CD14-positive monocyte (primary cell): Measurements from ENCODE around the gene RNF217. TPM values are rescaled to one million over a fixed set of nuclear protein-coding genes. Genes with fewer than 3 reads are reported as not detected.
A peak's percentile ranks its signal among the peaks of the same experiment; 100 is the strongest.

Source experiments
- DNase-seq, 3 donors: peaks; one replicate each; pipeline ENCODE4 v3.0.0-alpha.2; 2011 to 2022
- H2AFZ ChIP-seq: 2 replicates; pipeline ENCODE4 v1.6.0; 2012; ENCODE audit warnings: mild to moderate bottlenecking, low read depth, low read length, inconsistent platforms; ENCODE audit not compliant: insufficient read depth, poor library complexity, severe bottlenecking
- H3K27ac ChIP-seq, 2 donors: 1 replicate in 1 of 2; 2 replicates in 1 of 2; pipeline ENCODE4 v1.5.1; 2012 to 2013; ENCODE audit warnings: low read length in 2 of 2, control low read depth in 1 of 2, inconsistent platforms in 1 of 2, low read depth in 1 of 2, mild to moderate bottlenecking in 1 of 2
- H3K27me3 ChIP-seq, 2 donors: one replicate each; pipeline versions ENCODE4 v1.6.0 to v1.6.1; 2011 to 2013; ENCODE audit warnings: low read length in 2 of 2; ENCODE audit not compliant: control insufficient read depth in 2 of 2, insufficient read depth in 2 of 2
- H3K36me3 ChIP-seq, 2 donors: replicated peaks in 1 of 2; 1 replicate in 1 of 2; 2 replicates in 1 of 2; pipeline versions ENCODE4 v1.5.1 to v1.6.1; 2012 to 2013; ENCODE audit warnings: low read length in 2 of 2, control low read depth in 1 of 2, inconsistent platforms in 1 of 2, mild to moderate bottlenecking in 1 of 2; ENCODE audit not compliant: insufficient read depth in 2 of 2, control insufficient read depth in 1 of 2
- H3K4me1 ChIP-seq, 2 donors: 1 replicate in 1 of 2; 2 replicates in 1 of 2; pipeline versions ENCODE4 v1.5.1 to v1.6.1; 2012 to 2013; ENCODE audit warnings: low read length in 2 of 2, control low read depth in 1 of 2, inconsistent platforms in 1 of 2, mild to moderate bottlenecking in 1 of 2, moderate library complexity in 1 of 2; ENCODE audit not compliant: insufficient read depth in 2 of 2, control insufficient read depth in 1 of 2
- H3K4me2 ChIP-seq: replicated peaks from 2 replicates; pipeline ENCODE3; 2012; ENCODE audit warnings: low read length, moderate library complexity, mild to moderate bottlenecking; ENCODE audit not compliant: poor library complexity, severe bottlenecking; ENCODE audit errors: extremely low read depth
- H3K4me3 ChIP-seq, 3 experiments: fragments of 200-600 bp in 1 of 3; sonication (generic) in 1 of 3; replicated peaks in 1 of 3; 1 replicate in 2 of 3; 2 replicates in 1 of 3; pipeline ENCODE4 v1.5.1; 2011 to 2013; ENCODE audit warnings: low read length in 3 of 3, mild to moderate bottlenecking in 3 of 3, control low read depth in 2 of 3, low read depth in 2 of 3, inconsistent platforms in 1 of 3, moderate library complexity in 1 of 3
- H3K79me2 ChIP-seq: 2 replicates; pipeline ENCODE4 v1.6.0; 2012; ENCODE audit warnings: mild to moderate bottlenecking, control low read depth, inconsistent platforms, low read length, moderate library complexity; ENCODE audit not compliant: insufficient read depth
- H3K9ac ChIP-seq: 2 replicates; pipeline ENCODE4 v1.6.0; 2017; ENCODE audit warnings: low read length, mild to moderate bottlenecking; ENCODE audit not compliant: insufficient read depth, poor library complexity, severe bottlenecking
- H3K9me3 ChIP-seq, 2 donors: replicated peaks in 1 of 2; 1 replicate in 1 of 2; 2 replicates in 1 of 2; pipeline versions ENCODE4 v1.5.1 to v1.6.1; 2012 to 2013; ENCODE audit warnings: low read length in 2 of 2, control low read depth in 1 of 2; ENCODE audit not compliant: control insufficient read depth in 1 of 2, insufficient read depth in 1 of 2
- H4K20me1 ChIP-seq: 2 replicates; pipeline ENCODE4 v1.6.0; 2012; ENCODE audit warnings: mild to moderate bottlenecking, low read length, control low read depth, moderate library complexity; ENCODE audit not compliant: insufficient read depth
- H3K27ac Mint-ChIP-seq, 7 donors: one replicate each; pipeline ENCODE4 v1.8.0; 2020; ENCODE audit warnings: mild to moderate bottlenecking in 7 of 7, mixed read lengths in 7 of 7, moderate library complexity in 6 of 7, inconsistent platforms in 2 of 7
- H3K27me3 Mint-ChIP-seq, 3 donors: one replicate each; pipeline ENCODE4 v1.8.0; 2021 to 2022; ENCODE audit warnings: low read depth in 3 of 3, mild to moderate bottlenecking in 3 of 3, mixed read lengths in 3 of 3, moderate library complexity in 3 of 3, inconsistent platforms in 1 of 3
- H3K36me3 Mint-ChIP-seq, 2 donors: one replicate each; pipeline ENCODE4 v1.8.0; 2020; ENCODE audit warnings: mixed read lengths in 2 of 2, inconsistent platforms in 1 of 2, mild to moderate bottlenecking in 1 of 2
- H3K4me1 Mint-ChIP-seq: one replicate; pipeline ENCODE4 v1.8.0; 2020; ENCODE audit warnings: mild to moderate bottlenecking, mixed read lengths
- H3K4me3 Mint-ChIP-seq, 2 donors: one replicate each; pipeline ENCODE4 v1.8.0; 2020; ENCODE audit warnings: mild to moderate bottlenecking in 2 of 2, mixed read lengths in 2 of 2, moderate library complexity in 1 of 2
- H3K9me3 Mint-ChIP-seq, 7 donors: one replicate each; pipeline ENCODE4 v1.8.0; 2020 to 2022; ENCODE audit warnings: mixed read lengths in 7 of 7, mild to moderate bottlenecking in 6 of 7, moderate library complexity in 6 of 7, inconsistent platforms in 2 of 7
- WGBS: methylation state at CpG from one replicate; pipeline ENCODE4 v1.1.5; 2013; ENCODE audit warnings: missing lambda C conversion rate; ENCODE audit not compliant: insufficient coverage; 5-methylcytosine and 5-hydroxymethylcytosine counted together
- intact Hi-C, 2 donors: fragments of 100-400 bp; cut with micrococcal nuclease; formaldehyde crosslinking; loops; one replicate each; pipeline versions ENCODE4 v1.15.0 to v1.15.1; 2023
- polyA plus RNA-seq, 3 donors: library from polyadenylated mRNA; depleted of rRNA in 1 of 3; unstranded in 2 of 3; stranded (reverse) in 1 of 3; fragments of 300-500 nt in 2 of 3; fragments of >200 nt in 1 of 3; fragmentation: Illumina TruSeq in 2 of 3; gene quantifications; 1 replicate in 2 of 3; 2 replicates in 1 of 3; pipeline ENCODE4 v1.2.3, GENCODE V29; 2012 to 2021
- TF ChIP-seq, protein P1 (sequence below): fragments of 200-600 bp; IDR thresholded peaks from one replicate; pipeline ENCODE4 v1.8.0; 2022; ENCODE audit warnings: antibody characterized with exemption, mild to moderate bottlenecking

RNF217 gene
- polyA plus RNA-seq, 3 donors: 2.2 to 11.6 (median 3.3) TPM

GRCh38 chr6:125101128-125101527 lies 138.9 kb downstream of the RNF217 start:
- Histone ChIP-seq H3K9me3 (no peaks in the 10 kb centered on the region), H4K20me1 (no peaks in the 10 kb centered on the region), H3K27ac (no peak overlapping the region), H3K4me1 (peaks cover 4 to 20% of the 10 kb centered on the region in 2 donors), H3K9ac (no peak overlapping the region), H3K4me3 (no peak overlapping the region), H3K27me3 (peaks cover 0 to 4% of the 10 kb centered on the region in 2 donors), H2AFZ (no peak overlapping the region), H3K36me3 (no peaks in the 10 kb centered on the region), H3K4me2 (no peak overlapping the region), H3K79me2 (no peaks in the 10 kb centered on the region)
- Mint-ChIP-seq H3K36me3 (no peaks in the 10 kb centered on the region), H3K27ac (no peak overlapping the region), H3K4me3 (no peak overlapping the region), H3K9me3 (peaks cover 0 to 3% (median 0%) of the 10 kb centered on the region in 7 donors), H3K4me1 (peaks cover 30% of the 10 kb centered on the region), H3K27me3 (peaks cover 0 to 10% (median 3%) of the 10 kb centered on the region in 3 donors)
- intact Hi-C loops: no loop called here
- no peak for DNase-seq
- no CpG with 5 or more reads among the region's 1 CpG for WGBS
- TF ChIP-seq, protein P1, sequence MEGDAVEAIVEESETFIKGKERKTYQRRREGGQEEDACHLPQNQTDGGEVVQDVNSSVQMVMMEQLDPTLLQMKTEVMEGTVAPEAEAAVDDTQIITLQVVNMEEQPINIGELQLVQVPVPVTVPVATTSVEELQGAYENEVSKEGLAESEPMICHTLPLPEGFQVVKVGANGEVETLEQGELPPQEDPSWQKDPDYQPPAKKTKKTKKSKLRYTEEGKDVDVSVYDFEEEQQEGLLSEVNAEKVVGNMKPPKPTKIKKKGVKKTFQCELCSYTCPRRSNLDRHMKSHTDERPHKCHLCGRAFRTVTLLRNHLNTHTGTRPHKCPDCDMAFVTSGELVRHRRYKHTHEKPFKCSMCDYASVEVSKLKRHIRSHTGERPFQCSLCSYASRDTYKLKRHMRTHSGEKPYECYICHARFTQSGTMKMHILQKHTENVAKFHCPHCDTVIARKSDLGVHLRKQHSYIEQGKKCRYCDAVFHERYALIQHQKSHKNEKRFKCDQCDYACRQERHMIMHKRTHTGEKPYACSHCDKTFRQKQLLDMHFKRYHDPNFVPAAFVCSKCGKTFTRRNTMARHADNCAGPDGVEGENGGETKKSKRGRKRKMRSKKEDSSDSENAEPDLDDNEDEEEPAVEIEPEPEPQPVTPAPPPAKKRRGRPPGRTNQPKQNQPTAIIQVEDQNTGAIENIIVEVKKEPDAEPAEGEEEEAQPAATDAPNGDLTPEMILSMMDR: no peak

GRCh38 chr6:125101631-125102030 lies 139.4 kb downstream of the RNF217 start:
- Mint-ChIP-seq H3K36me3 (no peaks in the 10 kb centered on the region), H3K9me3 (peaks cover 0 to 3% (median 0%) of the 10 kb centered on the region in 7 donors), H3K27ac (peak overlapping the region in 1 of 7 donors; percentile 57), H3K4me1 (peaks cover 30% of the 10 kb centered on the region), H3K4me3 (no peak overlapping the region), H3K27me3 (peaks cover 0 to 10% (median 3%) of the 10 kb centered on the region in 3 donors)
- Histone ChIP-seq H3K9me3 (no peaks in the 10 kb centered on the region), H3K9ac (no peak overlapping the region), H3K4me2 (no peak overlapping the region), H3K79me2 (no peaks in the 10 kb centered on the region), H2AFZ (no peak overlapping the region), H3K27ac (no peak overlapping the region), H3K36me3 (no peaks in the 10 kb centered on the region), H4K20me1 (no peaks in the 10 kb centered on the region), H3K4me3 (no peak overlapping the region), H3K4me1 (peaks cover 4 to 20% of the 10 kb centered on the region in 2 donors), H3K27me3 (peaks cover 0 to 4% of the 10 kb centered on the region in 2 donors)
- DNase-seq: no peak
- intact Hi-C loops: no loop called here
- TF ChIP-seq, protein P1: no peak
- WGBS: 92% methylated on average over 2 of the region's 2 CpGs
